GM20000 (cell line): Measurements from ENCODE around the gene CTNNA2.

ENCODE experiments used
- DNase-seq: peaks from one replicate; pipeline ENCODE4 v3.0.0; 2012; ENCODE audit warnings: low spot score
- CTCF ChIP-seq: IDR thresholded peaks from 2 replicates; pipeline ENCODE4 v1.5.1; 2012; ENCODE audit warnings: mild to moderate bottlenecking, control low read depth; ENCODE audit errors: extremely low read depth, missing control alignments

Gene CTNNA2

GRCh38 chr2:80298954-80299353, 786.1 kb downstream of the CTNNA2 start:
- no peak for DNase-seq
- TF ChIP-seq CTCF = no peak

GRCh38 chr2:80299661-80300060, 786.8 kb downstream of the CTNNA2 start:
- no peak for DNase-seq
- TF ChIP-seq CTCF = no peak

- no peak for DNase-seq
- TF ChIP-seq CTCF = no peak
Measured at GRCh38 chr2:80300346-80300745, 787.5 kb downstream of the CTNNA2 start.

- DNase-seq = no peak
- TF ChIP-seq CTCF = no peak
Measured at GRCh38 chr2:80300954-80301353, 788.1 kb downstream of the CTNNA2 start.

- DNase-seq = no peak
- TF ChIP-seq CTCF = no peak
Measured at GRCh38 chr2:80302001-80302313, 789.1 kb downstream of the CTNNA2 start.

GRCh38 chr2:80302314-80303005, 789.6 kb downstream of the CTNNA2 start:
- no peak for DNase-seq
- no peak for TF ChIP-seq CTCF

- no peak for TF ChIP-seq CTCF
- DNase-seq = no peak
Measured at GRCh38 chr2:80303006-80303908, 790.4 kb downstream of the CTNNA2 start.
